HepG2 (cell line): ENCODE data around the gene KRT40. TPM values are rescaled to one million over a fixed set of nuclear protein-coding genes. Genes with fewer than 3 reads are reported as not detected.
A peak's percentile ranks its signal among the peaks of the same experiment; 100 is the strongest.

Experiments
- ATAC-seq: fragments of 200-7000 bp; cut with Tn5 transposase; 3 replicates; pipeline ENCODE4 v1.9.1; 2020; ENCODE audit warnings: mild to moderate bottlenecking, moderate library complexity
- BruUV-seq: library from RNA; stranded (reverse); fragments of 400-500 nt; replicated peaks from 2 replicates; lab custom pipeline; 2021; lab: Mats Ljungman, UMichigan
- CTCF ChIA-PET: fragments of 300-600 bp; formaldehyde crosslinking; extraction: SDS; loops from one replicate; lab custom pipeline; 2021; ENCODE audit warnings: low total read pairs, inconsistent platforms, low intra/inter-chr PET ratio; lab: Yijun Ruan, JAX
- POLR2A ChIA-PET: fragments of 350-600 bp; sonication (Branson Sonifier 250); formaldehyde crosslinking; loops from one replicate; lab custom pipeline; 2020; ENCODE audit warnings: antibody characterized with exemption, inconsistent platforms; lab: Yijun Ruan, JAX
- DNase-seq: peaks from one replicate; pipeline ENCODE4 v3.0.0-alpha.2; 2015; ENCODE audit warnings: low spot score
- FAIRE-seq: peaks from 3 replicates; lab custom pipeline; 2011; peaks lifted over from hg19 to GRCh38; lab: Jason Lieb, UNC
- H2AFZ ChIP-seq: one replicate; pipeline ENCODE4 v1.6.1; 2011; ENCODE audit warnings: low read length, inconsistent platforms
- H3K27ac ChIP-seq: fragments of 300-600 bp; 3 replicates; pipeline ENCODE4 v1.8.0; 2011; ENCODE audit warnings: mixed run types, mild to moderate bottlenecking, mixed read lengths, low read length, inconsistent platforms; ENCODE audit not compliant: insufficient read depth; ENCODE audit errors: extremely low read length
- H3K27me3 ChIP-seq, 2 experiments: fragments of 200-600 bp in 1 of 2; 2 replicates in 1 of 2; 3 replicates in 1 of 2; pipeline versions ENCODE4 v1.6.0 to v1.8.0; 2011; ENCODE audit warnings: low read length in 2 of 2, mild to moderate bottlenecking in 2 of 2, moderate library complexity in 2 of 2, inconsistent platforms in 1 of 2; ENCODE audit not compliant: insufficient read depth in 2 of 2, control insufficient read depth in 1 of 2
- H3K36me3 ChIP-seq, 2 experiments: fragments of 200-600 bp in 1 of 2; replicated peaks in 1 of 2; 2 replicates in 1 of 2; 3 replicates in 1 of 2; pipeline versions ENCODE4 v1.5.1 to v1.8.0; 2011; ENCODE audit warnings: low read length in 2 of 2, inconsistent platforms in 1 of 2; ENCODE audit not compliant: insufficient read depth in 2 of 2, control insufficient read depth in 1 of 2
- H3K4me1 ChIP-seq: 2 replicates; pipeline ENCODE4 v1.5.1; 2012; ENCODE audit warnings: low read length, inconsistent platforms; ENCODE audit not compliant: insufficient read depth
- H3K4me2 ChIP-seq: 2 replicates; pipeline ENCODE4 v1.6.0; 2011; ENCODE audit warnings: low read depth, low read length, inconsistent platforms
- H3K4me3 ChIP-seq, 3 experiments: fragments of 200-600 bp in 1 of 3; sonication (generic), shearing (Covaris generic) in 1 of 3; replicated peaks in 1 of 3; 2 replicates each; pipeline ENCODE4 v1.5.1; 2011 to 2016; ENCODE audit warnings: low read length in 3 of 3, inconsistent platforms in 2 of 3, low read depth in 2 of 3, mild to moderate bottlenecking in 2 of 3, control low read depth in 1 of 3, mixed read lengths in 1 of 3; ENCODE audit not compliant: insufficient read depth in 1 of 3
- H3K79me2 ChIP-seq: one replicate; pipeline ENCODE4 v1.6.1; 2011; ENCODE audit warnings: low read length, inconsistent platforms; ENCODE audit not compliant: insufficient read depth
- H3K9ac ChIP-seq: 2 replicates; pipeline ENCODE4 v1.6.0; 2011; ENCODE audit warnings: mild to moderate bottlenecking, low read depth, low read length, inconsistent platforms; ENCODE audit not compliant: insufficient read depth
- H3K9me3 ChIP-seq: 2 replicates; pipeline ENCODE4 v1.5.1; 2012; ENCODE audit warnings: mild to moderate bottlenecking, low read length
- H4K20me1 ChIP-seq: 2 replicates; pipeline ENCODE4 v1.6.0; 2011; ENCODE audit warnings: inconsistent platforms, mild to moderate bottlenecking, low read length, moderate library complexity; ENCODE audit not compliant: insufficient read depth
- GABPA ChIP-seq, 2 experiments: IDR thresholded peaks; 2 replicates each; pipeline ENCODE4 v1.6.1; 2011 to 2016; ENCODE audit warnings: low read depth in 2 of 2, low read length in 1 of 2, missing biosample characterization in 1 of 2, missing genetic modification characterization in 1 of 2
- IRX3 ChIP-seq: sonication (generic); formaldehyde crosslinking; IDR thresholded peaks from 2 replicates; pipeline ENCODE4 v1.8.1; 2023; ENCODE audit warnings: mild to moderate bottlenecking, low read depth, missing genetic modification reagents, borderline replicate concordance
- KAT7 ChIP-seq: IDR thresholded peaks from 2 replicates; pipeline ENCODE4 v1.6.1; 2018; ENCODE audit warnings: borderline replicate concordance, missing compliant biosample characterization
- MATR3 ChIP-seq: sonication (generic); formaldehyde crosslinking; IDR thresholded peaks from 2 replicates; pipeline ENCODE4 v1.4.0; 2020; ENCODE audit warnings: missing genetic modification reagents
- NFYC ChIP-seq: IDR thresholded peaks from 2 replicates; pipeline ENCODE4 v1.6.1; 2016; ENCODE audit warnings: missing genetic modification reagents, missing compliant biosample characterization
- RNF219 ChIP-seq: sonication (generic); formaldehyde crosslinking; IDR thresholded peaks from 2 replicates; pipeline ENCODE4 v1.5.0; 2020; ENCODE audit warnings: mild to moderate bottlenecking, missing genetic modification reagents
- RXRB ChIP-seq: IDR thresholded peaks from 2 replicates; pipeline ENCODE4 v1.6.1; 2016; ENCODE audit warnings: borderline replicate concordance, missing genetic modification reagents, missing compliant biosample characterization
- ZFP91 ChIP-seq: sonication (generic); formaldehyde crosslinking; IDR thresholded peaks from 2 replicates; pipeline ENCODE4 v1.9.0; 2022; ENCODE audit warnings: missing genetic modification reagents, mild to moderate bottlenecking, borderline replicate concordance
- ZFX ChIP-seq: sonication (generic); formaldehyde crosslinking; IDR thresholded peaks from 2 replicates; pipeline ENCODE4 v1.4.0; 2020; ENCODE audit warnings: mild to moderate bottlenecking, low read depth, missing genetic modification reagents, moderate library complexity
- ZIK1 ChIP-seq: sonication (generic); formaldehyde crosslinking; IDR thresholded peaks from 2 replicates; pipeline ENCODE4 v1.5.0; 2020; ENCODE audit warnings: mild to moderate bottlenecking, low read depth, missing genetic modification reagents, borderline replicate concordance
- ZNF282 ChIP-seq: fragments of 450-650 bp; IDR thresholded peaks from 2 replicates; pipeline ENCODE4 v1.6.1; 2018; ENCODE audit not compliant: partially characterized antibody
- WGBS: methylation state at CpG from one replicate; pipeline ENCODE4 v1.1.6; 2017; ENCODE audit warnings: low lambda C conversion rate; 5-methylcytosine and 5-hydroxymethylcytosine counted together
- in situ Hi-C: cut with HindIII; loops from 2 replicates; pipeline ENCODE4 v1.10.0; 2017; ENCODE audit warnings: low pct_unique_long_range_greater_than_20kb; ENCODE audit not compliant: extremely low pct_ligation_motif_present
- intact Hi-C: fragments of 100-400 bp; cut with micrococcal nuclease; formaldehyde crosslinking; loops from one replicate; pipeline ENCODE4 v1.10.0; 2022; ENCODE audit not compliant: unreplicated experiment
- polyA plus RNA-seq, 8 experiments: library from polyadenylated mRNA; depleted of rRNA in 3 of 8; stranded (reverse) in 7 of 8; unstranded in 1 of 8; fragments of >200 nt; fragmentation: Illumina TruSeq in 4 of 8; extraction: Trizol in 4 of 8; gene quantifications; 2 replicates each; pipeline versions ENCODE4 v1.2.1 to v1.2.3, GENCODE V29; 2011 to 2016; ENCODE audit warnings: low read depth in 4 of 8, missing spikeins in 1 of 8, mixed read lengths in 1 of 8; ENCODE audit not compliant: insufficient read depth in 1 of 8
- total RNA-seq, 5 experiments: library from RNA; depleted of rRNA; stranded (reverse); fragments of >200 nt; fragmentation: Illumina TruSeq; extraction: Trizol; gene quantifications; 2 replicates each; pipeline ENCODE4 v1.2.3, GENCODE V29; 2016; ENCODE audit warnings: low read depth in 1 of 5
- TF ChIP-seq, protein P1 (sequence below): sonication (generic); formaldehyde crosslinking; IDR thresholded peaks from 2 replicates; pipeline ENCODE4 v1.5.1; 2020; ENCODE audit warnings: missing genetic modification reagents, mild to moderate bottlenecking, borderline replicate concordance
- TF ChIP-seq, protein P2 (sequence below): sonication (generic); formaldehyde crosslinking; IDR thresholded peaks from 2 replicates; pipeline ENCODE4 v1.4.0; 2020; ENCODE audit warnings: missing genetic modification reagents
- TF ChIP-seq, protein P3 (sequence below): IDR thresholded peaks from 2 replicates; pipeline ENCODE4 v1.6.1; 2016; ENCODE audit warnings: missing biosample characterization, missing genetic modification reagents, low read depth

KRT40 gene
- total and polyA plus RNA-seq, 2 of the 13 experiments (the other 11 are each of a cell fraction or from before 2014, with no cell fraction given), result not detected

- peak within 1 kb of the TSS; percentile 48 for H2AFZ ChIP-seq
- TF ChIP-seq RNF219 (CRISPR knock-in tag) (no peak), IRX3 (CRISPR knock-in tag) (no peak), ZNF282 (no peak), GABPA (IDR thresholded peaks at IDR 0.05; ENCODE audit: low read depth, low read length) (no peak), GABPA (CRISPR knock-in tag; IDR thresholded peaks at IDR 0.05; ENCODE audit: low read depth) (no peak), KAT7 (CRISPR knock-in tag) (no peak), NFYC (CRISPR knock-in tag) (no peak), ZFP91 (CRISPR knock-in tag) (peak; percentile 58; the same call in 1 of the 2 replicates), RXRB (CRISPR knock-in tag) (no peak), MATR3 (CRISPR knock-in tag) (no peak), ZFX (CRISPR knock-in tag) (0 out of 2 replicates have a peak, but pooled peaks have one; percentile 8), ZIK1 (CRISPR knock-in tag) (no peak)
- TF ChIP-seq, protein P1, sequence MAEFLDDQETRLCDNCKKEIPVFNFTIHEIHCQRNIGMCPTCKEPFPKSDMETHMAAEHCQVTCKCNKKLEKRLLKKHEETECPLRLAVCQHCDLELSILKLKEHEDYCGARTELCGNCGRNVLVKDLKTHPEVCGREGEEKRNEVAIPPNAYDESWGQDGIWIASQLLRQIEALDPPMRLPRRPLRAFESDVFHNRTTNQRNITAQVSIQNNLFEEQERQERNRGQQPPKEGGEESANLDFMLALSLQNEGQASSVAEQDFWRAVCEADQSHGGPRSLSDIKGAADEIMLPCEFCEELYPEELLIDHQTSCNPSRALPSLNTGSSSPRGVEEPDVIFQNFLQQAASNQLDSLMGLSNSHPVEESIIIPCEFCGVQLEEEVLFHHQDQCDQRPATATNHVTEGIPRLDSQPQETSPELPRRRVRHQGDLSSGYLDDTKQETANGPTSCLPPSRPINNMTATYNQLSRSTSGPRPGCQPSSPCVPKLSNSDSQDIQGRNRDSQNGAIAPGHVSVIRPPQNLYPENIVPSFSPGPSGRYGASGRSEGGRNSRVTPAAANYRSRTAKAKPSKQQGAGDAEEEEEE (CRISPR knock-in tag), result no peak
- TF ChIP-seq, protein P2, sequence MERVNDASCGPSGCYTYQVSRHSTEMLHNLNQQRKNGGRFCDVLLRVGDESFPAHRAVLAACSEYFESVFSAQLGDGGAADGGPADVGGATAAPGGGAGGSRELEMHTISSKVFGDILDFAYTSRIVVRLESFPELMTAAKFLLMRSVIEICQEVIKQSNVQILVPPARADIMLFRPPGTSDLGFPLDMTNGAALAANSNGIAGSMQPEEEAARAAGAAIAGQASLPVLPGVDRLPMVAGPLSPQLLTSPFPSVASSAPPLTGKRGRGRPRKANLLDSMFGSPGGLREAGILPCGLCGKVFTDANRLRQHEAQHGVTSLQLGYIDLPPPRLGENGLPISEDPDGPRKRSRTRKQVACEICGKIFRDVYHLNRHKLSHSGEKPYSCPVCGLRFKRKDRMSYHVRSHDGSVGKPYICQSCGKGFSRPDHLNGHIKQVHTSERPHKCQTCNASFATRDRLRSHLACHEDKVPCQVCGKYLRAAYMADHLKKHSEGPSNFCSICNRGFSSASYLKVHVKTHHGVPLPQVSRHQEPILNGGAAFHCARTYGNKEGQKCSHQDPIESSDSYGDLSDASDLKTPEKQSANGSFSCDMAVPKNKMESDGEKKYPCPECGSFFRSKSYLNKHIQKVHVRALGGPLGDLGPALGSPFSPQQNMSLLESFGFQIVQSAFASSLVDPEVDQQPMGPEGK (CRISPR knock-in tag), result peak; percentile 45; the same call in 1 of the 2 replicates
- TF ChIP-seq, protein P3, sequence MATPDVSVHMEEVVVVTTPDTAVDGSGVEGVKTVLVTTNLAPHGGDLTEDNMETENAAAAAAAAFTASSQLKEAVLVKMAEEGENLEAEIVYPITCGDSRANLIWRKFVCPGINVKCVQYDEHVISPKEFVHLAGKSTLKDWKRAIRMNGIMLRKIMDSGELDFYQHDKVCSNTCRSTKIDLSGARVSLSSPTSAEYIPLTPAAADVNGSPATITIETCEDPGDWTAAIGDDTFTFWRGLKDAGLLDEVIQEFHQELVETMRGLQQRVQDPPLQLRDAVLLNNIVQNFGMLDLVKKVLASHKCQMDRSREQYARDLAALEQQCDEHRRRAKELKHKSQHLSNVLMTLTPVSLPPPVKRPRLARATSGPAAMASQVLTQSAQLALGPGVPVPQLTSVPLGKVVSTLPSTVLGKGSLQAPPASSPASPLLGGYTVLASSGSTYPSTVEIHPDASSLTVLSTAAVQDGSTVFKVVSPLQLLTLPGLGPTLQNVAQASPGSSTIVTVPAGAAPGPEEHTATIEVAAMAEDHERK (CRISPR knock-in tag), result no peak
These were observed 46.7 kb downstream of the KRT40 start, which contains the start of gene KRT23 for GRCh38 chr17:40937384-40937819. Gene KRT23 (minus strand): TSS chr17:40937646. CDS start chr17:40936603, 1,043 bp downstream.

More at GRCh38 chr17:40937384-40937819, 46.7 kb downstream of the KRT40 start, which contains the start of gene KRT23:
- WGBS, result 67% methylated on average over 9 of the region's 9 CpGs
- intact Hi-C loops (loop anchor here (2.0 kb wide), 1 partner anchor 19 kb away; no protein-coding TSS in a partner anchor), in situ Hi-C loops (no loop called here)
- Histone ChIP-seq H3K79me2 (peaks cover 3% of the 10 kb centered on the region), H3K4me2 (peak within 1 kb of the TSS; percentile 70), H3K4me3 (peak within 1 kb of the TSS; percentile 32 to 65 (median 62)), H3K4me1 (peaks cover 62% of the 10 kb centered on the region), H3K9me3 (no peaks in the 10 kb centered on the region), H3K27me3 (no peaks in the 10 kb centered on the region), H3K27ac (peak within 1 kb of the TSS; percentile 48), H4K20me1 (no peaks in the 10 kb centered on the region), H3K36me3 (no peaks in the 10 kb centered on the region), H3K9ac (peak within 1 kb of the TSS; percentile 67)
- DNase-seq (no peak), ATAC-seq (peak; percentile 73), FAIRE-seq (no peak)
- ChIA-PET POLR2A (interaction anchor here (0.9 to 2.0 kb wide), 5 partner anchors 10 to 21 kb away, joined by 3 to 10 read pairs (median 6); no protein-coding TSS in a partner anchor), CTCF (interaction anchor here (0.6 kb wide), 1 partner anchor 283 kb away, joined by 3 read pairs; no protein-coding TSS in a partner anchor)
- no TSS peak for BruUV-seq
